Measurements from ENCODE around the gene RASD2. TPM values are rescaled to one million over a fixed set of nuclear protein-coding genes. Genes with fewer than 3 reads are reported as not detected.

RASD2 gene
- total RNA-seq, 1 experiment from 2014 or later: 0.42 TPM

- H3K79me1 ChIP-seq (ENCODE audit: insufficient read depth, low read depth, low read length, poor library complexity, severe bottlenecking): no peaks in the 10 kb centered on the region
- peak overlapping the region; percentile 64 to 83 for H3K4me3 Mint-ChIP-seq
Measured at GRCh38 chr22:35539910-35540594, 579 bp upstream of the RASD2 start.

More at GRCh38 chr22:35539910-35540594, 579 bp upstream of the RASD2 start:
- TF ChIP-seq, protein P1, sequence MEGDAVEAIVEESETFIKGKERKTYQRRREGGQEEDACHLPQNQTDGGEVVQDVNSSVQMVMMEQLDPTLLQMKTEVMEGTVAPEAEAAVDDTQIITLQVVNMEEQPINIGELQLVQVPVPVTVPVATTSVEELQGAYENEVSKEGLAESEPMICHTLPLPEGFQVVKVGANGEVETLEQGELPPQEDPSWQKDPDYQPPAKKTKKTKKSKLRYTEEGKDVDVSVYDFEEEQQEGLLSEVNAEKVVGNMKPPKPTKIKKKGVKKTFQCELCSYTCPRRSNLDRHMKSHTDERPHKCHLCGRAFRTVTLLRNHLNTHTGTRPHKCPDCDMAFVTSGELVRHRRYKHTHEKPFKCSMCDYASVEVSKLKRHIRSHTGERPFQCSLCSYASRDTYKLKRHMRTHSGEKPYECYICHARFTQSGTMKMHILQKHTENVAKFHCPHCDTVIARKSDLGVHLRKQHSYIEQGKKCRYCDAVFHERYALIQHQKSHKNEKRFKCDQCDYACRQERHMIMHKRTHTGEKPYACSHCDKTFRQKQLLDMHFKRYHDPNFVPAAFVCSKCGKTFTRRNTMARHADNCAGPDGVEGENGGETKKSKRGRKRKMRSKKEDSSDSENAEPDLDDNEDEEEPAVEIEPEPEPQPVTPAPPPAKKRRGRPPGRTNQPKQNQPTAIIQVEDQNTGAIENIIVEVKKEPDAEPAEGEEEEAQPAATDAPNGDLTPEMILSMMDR (conservative IDR thresholded peaks at IDR 0.05): no peak
- H3K4ac ChIP-seq (ENCODE audit: low read depth, low read length): no peak overlapping the region
- Mint-ChIP-seq H3K27ac (no peak overlapping the region), H3K27me3 (ENCODE audit: low read depth) (peaks cover 54% of the 10 kb centered on the region), H3K36me3 (ENCODE audit: insufficient read depth in 1 of 3, low read depth in 3 of 3) (no peaks in the 10 kb centered on the region), H3K9me3 (no peaks in the 10 kb centered on the region; a peak in 1 of 5 replicates), H3K4me1 (peaks cover 24 to 34% of the 10 kb centered on the region in 2 experiments)
- no peak overlapping the region for H3K56ac ChIP-seq (ENCODE audit: insufficient read length, low read depth, low read length)
- no peak overlapping the region for H3K23ac ChIP-seq (ENCODE audit: insufficient read length, low read depth, low read length)
- H2BK12ac ChIP-seq (ENCODE audit: insufficient read length, low read depth, low read length): no peak overlapping the region
- H3K18ac ChIP-seq (ENCODE audit: insufficient read length, low read depth, low read length): no peak overlapping the region
- H3K14ac ChIP-seq (ENCODE audit: insufficient read depth, low read length): no peak overlapping the region
- H3K4me1 ChIP-seq (ENCODE audit: insufficient read depth, low read length): no peaks in the 10 kb centered on the region; the same call in 1 of the 2 replicates
- no peak overlapping the region for H2BK15ac ChIP-seq (ENCODE audit: low read depth, low read length)
- H4K8ac ChIP-seq (replicated peaks; ENCODE audit: insufficient read length, low read depth, low read length): no peak overlapping the region
- no peak overlapping the region for H2AK5ac ChIP-seq (ENCODE audit: insufficient read length, low read length)
- no peak overlapping the region for H4K91ac ChIP-seq (ENCODE audit: insufficient read length, low read depth, low read length)
- H3K9me3 ChIP-seq (ENCODE audit: control insufficient read depth, low read depth, low read length): no peaks in the 10 kb centered on the region
- no peak overlapping the region for H2BK120ac ChIP-seq (ENCODE audit: low read depth, low read length, poor library complexity, severe bottlenecking)
- peak overlapping the region; percentile 54 for H3K4me2 ChIP-seq (ENCODE audit: insufficient read depth, insufficient read length, low read length)
- no peaks in the 10 kb centered on the region for H3K79me2 ChIP-seq (ENCODE audit: insufficient read depth, low read length)
- H3K27me3 ChIP-seq (ENCODE audit: insufficient read depth, low read length): peaks cover 6% of the 10 kb centered on the region; the same call in 1 of the 2 replicates
- no peak for DNase-seq
- no peak overlapping the region for H3K27ac ChIP-seq (ENCODE audit: insufficient read length, low read depth, low read length)
- H3T11ph ChIP-seq (ENCODE audit: low read length): no peak overlapping the region
- no peak overlapping the region for H4K5ac ChIP-seq (ENCODE audit: insufficient read length, low read depth, low read length)
- no peak overlapping the region for H2BK20ac ChIP-seq (ENCODE audit: low read depth, low read length, poor library complexity, severe bottlenecking)
- peaks cover 8% of the 10 kb centered on the region for H3K23me2 ChIP-seq (ENCODE audit: insufficient read length, low read depth, low read length, poor library complexity, severe bottlenecking)
- no peak overlapping the region for H2BK5ac ChIP-seq (ENCODE audit: insufficient read length, low read length)
- no peak overlapping the region for H3K9ac ChIP-seq (ENCODE audit: extremely low read depth, insufficient read length, low read length)
- no peak overlapping the region for H2AFZ ChIP-seq (ENCODE audit: low read length)
- H4K20me1 ChIP-seq (ENCODE audit: control insufficient read depth, insufficient read depth, insufficient read length): no peaks in the 10 kb centered on the region
- WGBS (ENCODE audit: extremely low coverage, insufficient read length, low lambda C conversion rate): no CpG with 5 or more reads among the region's 89 CpGs
